PC-9 (cell line): ENCODE data around the gene CROCC2. TPM values are rescaled to one million over a fixed set of nuclear protein-coding genes. Genes with fewer than 3 reads are reported as not detected.

Source experiments
- BruUV-seq: library from RNA; stranded (reverse); fragments of 400-500 nt; replicated peaks from 2 replicates; lab custom pipeline; 2021; lab: Mats Ljungman, UMichigan
- CTCF ChIA-PET: fragments of 300-600 bp; sonication (Branson Sonifier 250); formaldehyde crosslinking; loops from one replicate; lab custom pipeline; 2022; ENCODE audit warnings: antibody characterized with exemption; lab: Charles Lee
- POLR2A ChIA-PET: fragments of 300-600 bp; sonication (Branson Sonifier 250); formaldehyde crosslinking; loops from one replicate; lab custom pipeline; 2022; ENCODE audit warnings: antibody characterized with exemption; ENCODE audit not compliant: unreplicated experiment; lab: Charles Lee
- DNase-seq, 2 experiments: peaks; one replicate each; pipeline versions ENCODE4 v3.0.0 to v3.0.0-alpha.2; 2015 to 2022; ENCODE audit warnings: mixed read lengths in 1 of 2
- H2AFZ ChIP-seq: fragments of 200-600 bp; sonication (generic); 2 replicates; pipeline ENCODE4 v1.8.1; 2017; ENCODE audit warnings: antibody characterized with exemption
- H3F3A ChIP-seq: fragments of 200-600 bp; sonication (generic); 2 replicates; pipeline ENCODE4 v1.8.1; 2017; ENCODE audit warnings: antibody characterized with exemption, mild to moderate bottlenecking, low read depth; ENCODE audit not compliant: insufficient read depth
- H3K27ac ChIP-seq: fragments of 200-600 bp; sonication (generic); 2 replicates; pipeline ENCODE4 v1.6.1; 2016; ENCODE audit warnings: mixed run types
- H3K27me3 ChIP-seq: fragments of 200-600 bp; sonication (generic); 2 replicates; pipeline ENCODE4 v1.6.1; 2016; ENCODE audit warnings: low read depth, mixed run types; ENCODE audit not compliant: insufficient read depth
- H3K36me3 ChIP-seq: fragments of 200-600 bp; sonication (generic); 2 replicates; pipeline ENCODE4 v1.6.1; 2016; ENCODE audit warnings: low read depth, mixed run types
- H3K4me1 ChIP-seq: fragments of 200-600 bp; sonication (generic); replicated peaks from 2 replicates; pipeline ENCODE4 v1.6.1; 2016; ENCODE audit warnings: mixed run types; ENCODE audit not compliant: insufficient read depth
- H3K4me2 ChIP-seq: fragments of 200-600 bp; sonication (generic); 2 replicates; pipeline ENCODE4 v1.6.1; 2017; ENCODE audit warnings: mixed run types
- H3K4me3 ChIP-seq: fragments of 200-600 bp; sonication (generic); 2 replicates; pipeline ENCODE4 v1.6.1; 2016; ENCODE audit warnings: mixed run types
- H3K79me2 ChIP-seq: fragments of 200-600 bp; sonication (generic); 2 replicates; pipeline ENCODE4 v1.6.1; 2017; ENCODE audit warnings: low read depth, mixed run types
- H3K9me2 ChIP-seq: fragments of 200-600 bp; sonication (generic); 2 replicates; pipeline ENCODE4 v1.8.1; 2017; ENCODE audit warnings: mild to moderate bottlenecking; ENCODE audit not compliant: insufficient read depth
- H3K9me3 ChIP-seq: fragments of 200-600 bp; sonication (generic); 2 replicates; pipeline ENCODE4 v1.8.1; 2016; ENCODE audit warnings: low read depth; ENCODE audit not compliant: insufficient read depth
- H4K20me1 ChIP-seq: fragments of 200-600 bp; sonication (generic); 2 replicates; pipeline ENCODE4 v1.8.1; 2017; ENCODE audit not compliant: insufficient read depth
- CTCF ChIP-seq: fragments of 200-600 bp; sonication (generic); conservative IDR thresholded peaks from 2 replicates; pipeline ENCODE4 v1.6.1; 2017; ENCODE audit warnings: mixed run types, antibody characterized with exemption, mild to moderate bottlenecking, moderate library complexity
- EZH2 ChIP-seq: fragments of 200-600 bp; sonication (generic); IDR thresholded peaks from 2 replicates; pipeline ENCODE4 v1.8.0; 2017; ENCODE audit warnings: antibody characterized with exemption, low read depth
- intact Hi-C: fragments of 100-400 bp; cut with micrococcal nuclease; formaldehyde crosslinking; loops from one replicate; pipeline ENCODE4 v1.10.0; 2022; ENCODE audit not compliant: unreplicated experiment
- total RNA-seq: library from RNA; stranded (reverse); gene quantifications from 2 replicates; pipeline ENCODE4 v1.2.3, GENCODE V29; 2021

CROCC2 gene
- total RNA-seq, 1 experiment from 2014 or later: not detected

GRCh38 chr2:240933966-240934700 is 28.0 kb downstream of the CROCC2 start:
- Histone ChIP-seq H3K4me1 (0 out of 2 replicates have a peak, but pooled peaks cover 7% of the 10 kb centered on the region), H3K4me2 (no peak overlapping the region), H3K4me3 (no peak overlapping the region), H4K20me1 (no peaks in the 10 kb centered on the region), H2AFZ (no peak overlapping the region), H3K27me3 (peaks cover 68% of the 10 kb centered on the region), H3K9me3 (no peaks in the 10 kb centered on the region; the same call in 1 of the 2 replicates), H3K9me2 (no peaks in the 10 kb centered on the region), H3K27ac (no peak overlapping the region), H3F3A (no peaks in the 10 kb centered on the region), H3K36me3 (no peaks in the 10 kb centered on the region), H3K79me2 (no peaks in the 10 kb centered on the region)
- intact Hi-C loops: no loop called here
- ChIA-PET POLR2A (no interaction called here), CTCF (no interaction called here)
- DNase-seq: no peak
- BruUV-seq: no TSS peak
- TF ChIP-seq CTCF (no peak), EZH2 (no peak)

GRCh38 chr2:240934701-240935102 is 28.6 kb downstream of the CROCC2 start:
- Histone ChIP-seq H3K4me3 (no peak overlapping the region), H3K9me2 (no peaks in the 10 kb centered on the region), H2AFZ (no peak overlapping the region), H3K79me2 (no peaks in the 10 kb centered on the region), H3K27me3 (peaks cover 62% of the 10 kb centered on the region), H3K4me2 (no peak overlapping the region), H3K9me3 (no peaks in the 10 kb centered on the region; the same call in 1 of the 2 replicates), H4K20me1 (no peaks in the 10 kb centered on the region), H3K4me1 (0 out of 2 replicates have a peak, but pooled peaks cover 7% of the 10 kb centered on the region), H3K36me3 (no peaks in the 10 kb centered on the region), H3K27ac (no peak overlapping the region), H3F3A (no peaks in the 10 kb centered on the region)
- ChIA-PET POLR2A (no interaction called here), CTCF (no interaction called here)
- no peak for DNase-seq
- no peak for TF ChIP-seq CTCF
- no peak for TF ChIP-seq EZH2
- intact Hi-C loops: no loop called here
- no TSS peak for BruUV-seq

- H3K4me2 ChIP-seq: no peak overlapping the region
- DNase-seq: no peak
- intact Hi-C loops: no loop called here
- CTCF ChIA-PET: no interaction called here
- POLR2A ChIA-PET: no interaction called here
- peaks cover 58% of the 10 kb centered on the region for H3K27me3 ChIP-seq
- H3K9me2 ChIP-seq: no peaks in the 10 kb centered on the region
- no peak overlapping the region for H3K4me3 ChIP-seq
- H3F3A ChIP-seq: no peaks in the 10 kb centered on the region
- no peak for TF ChIP-seq EZH2
- TF ChIP-seq CTCF: no peak
- no peak overlapping the region for H2AFZ ChIP-seq
- H3K9me3 ChIP-seq: no peaks in the 10 kb centered on the region; the same call in 1 of the 2 replicates
- BruUV-seq: no TSS peak
- H3K4me1 ChIP-seq: 0 out of 2 replicates have a peak, but pooled peaks cover 7% of the 10 kb centered on the region
- H4K20me1 ChIP-seq: no peaks in the 10 kb centered on the region
- H3K27ac ChIP-seq: no peak overlapping the region
- no peaks in the 10 kb centered on the region for H3K36me3 ChIP-seq
- no peaks in the 10 kb centered on the region for H3K79me2 ChIP-seq
Measured at GRCh38 chr2:240935103-240935876, 29.2 kb downstream of the CROCC2 start.
